ENCODE data around the gene BRD9. TPM values are rescaled to one million over a fixed set of nuclear protein-coding genes. Genes with fewer than 3 reads are reported as not detected.
A peak's percentile ranks its signal among the peaks of the same experiment; 100 is the strongest.

Gene BRD9
- total RNA-seq, 1 experiment from 2014 or later: 55.6 TPM

DNA sequence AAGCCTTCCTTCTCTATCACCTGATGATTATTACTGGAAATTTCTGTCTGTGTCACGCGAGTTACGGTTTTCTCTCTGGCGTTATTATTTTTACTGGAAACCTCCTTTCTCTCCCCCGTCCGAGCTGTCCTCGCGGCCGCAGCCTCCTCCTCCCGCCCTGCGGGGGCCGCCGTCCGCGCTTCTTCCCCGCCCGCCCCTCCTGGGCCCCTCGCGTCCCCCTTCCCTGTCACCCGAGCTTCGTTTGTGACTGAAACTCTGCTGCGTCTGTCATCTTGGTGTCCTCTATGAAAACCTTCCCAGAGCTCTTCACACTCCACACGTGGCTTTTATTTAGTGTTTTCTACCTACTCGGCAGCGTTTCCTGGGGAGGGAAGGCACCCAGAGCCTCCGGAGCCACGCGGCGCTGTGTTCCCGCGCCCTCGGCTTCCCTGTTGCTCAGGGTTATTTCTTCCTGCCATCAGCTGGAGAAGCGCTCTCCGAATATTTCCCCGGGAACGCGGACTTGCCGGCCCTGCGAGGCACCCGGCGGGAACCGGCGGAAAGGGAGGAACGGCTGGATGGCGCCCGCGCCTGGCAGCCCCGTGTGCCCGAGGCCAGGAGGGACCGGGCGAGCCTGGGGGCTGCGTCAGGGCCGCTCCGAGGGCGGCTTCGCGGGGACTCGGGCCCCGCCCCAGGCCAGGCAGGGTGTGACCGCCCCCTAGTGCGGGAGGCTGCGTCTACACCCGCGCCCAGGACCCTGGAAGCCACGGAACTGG lies 34.0 kb upstream of the BRD9 start:
- TF ChIP-seq, protein P1, sequence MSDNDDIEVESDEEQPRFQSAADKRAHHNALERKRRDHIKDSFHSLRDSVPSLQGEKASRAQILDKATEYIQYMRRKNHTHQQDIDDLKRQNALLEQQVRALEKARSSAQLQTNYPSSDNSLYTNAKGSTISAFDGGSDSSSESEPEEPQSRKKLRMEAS (CRISPR knock-in tag; IDR thresholded peaks at IDR 0.05): peak; percentile 56; the same call in 1 of the 2 replicates
- TF ChIP-seq, protein P2, sequence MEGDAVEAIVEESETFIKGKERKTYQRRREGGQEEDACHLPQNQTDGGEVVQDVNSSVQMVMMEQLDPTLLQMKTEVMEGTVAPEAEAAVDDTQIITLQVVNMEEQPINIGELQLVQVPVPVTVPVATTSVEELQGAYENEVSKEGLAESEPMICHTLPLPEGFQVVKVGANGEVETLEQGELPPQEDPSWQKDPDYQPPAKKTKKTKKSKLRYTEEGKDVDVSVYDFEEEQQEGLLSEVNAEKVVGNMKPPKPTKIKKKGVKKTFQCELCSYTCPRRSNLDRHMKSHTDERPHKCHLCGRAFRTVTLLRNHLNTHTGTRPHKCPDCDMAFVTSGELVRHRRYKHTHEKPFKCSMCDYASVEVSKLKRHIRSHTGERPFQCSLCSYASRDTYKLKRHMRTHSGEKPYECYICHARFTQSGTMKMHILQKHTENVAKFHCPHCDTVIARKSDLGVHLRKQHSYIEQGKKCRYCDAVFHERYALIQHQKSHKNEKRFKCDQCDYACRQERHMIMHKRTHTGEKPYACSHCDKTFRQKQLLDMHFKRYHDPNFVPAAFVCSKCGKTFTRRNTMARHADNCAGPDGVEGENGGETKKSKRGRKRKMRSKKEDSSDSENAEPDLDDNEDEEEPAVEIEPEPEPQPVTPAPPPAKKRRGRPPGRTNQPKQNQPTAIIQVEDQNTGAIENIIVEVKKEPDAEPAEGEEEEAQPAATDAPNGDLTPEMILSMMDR (IDR thresholded peaks at IDR 0.05): peak; percentile 32; the same call in 1 of the 2 replicates
- TF ChIP-seq RELA (CRISPR knock-in tag; IDR thresholded peaks at IDR 0.05; ENCODE audit: borderline replicate concordance): 0 out of 2 replicates have a peak, but pooled peaks have one; percentile 28
- peak; percentile 36; the same call in 1 of the 2 replicates for TF ChIP-seq ZNF232 (CRISPR knock-in tag; IDR thresholded peaks at IDR 0.05)
- 0 out of 2 replicates have a peak, but pooled peaks have one; percentile 55 for TF ChIP-seq ZNF138 (CRISPR knock-in tag; conservative IDR thresholded peaks at IDR 0.05)
- TF ChIP-seq, protein P3, sequence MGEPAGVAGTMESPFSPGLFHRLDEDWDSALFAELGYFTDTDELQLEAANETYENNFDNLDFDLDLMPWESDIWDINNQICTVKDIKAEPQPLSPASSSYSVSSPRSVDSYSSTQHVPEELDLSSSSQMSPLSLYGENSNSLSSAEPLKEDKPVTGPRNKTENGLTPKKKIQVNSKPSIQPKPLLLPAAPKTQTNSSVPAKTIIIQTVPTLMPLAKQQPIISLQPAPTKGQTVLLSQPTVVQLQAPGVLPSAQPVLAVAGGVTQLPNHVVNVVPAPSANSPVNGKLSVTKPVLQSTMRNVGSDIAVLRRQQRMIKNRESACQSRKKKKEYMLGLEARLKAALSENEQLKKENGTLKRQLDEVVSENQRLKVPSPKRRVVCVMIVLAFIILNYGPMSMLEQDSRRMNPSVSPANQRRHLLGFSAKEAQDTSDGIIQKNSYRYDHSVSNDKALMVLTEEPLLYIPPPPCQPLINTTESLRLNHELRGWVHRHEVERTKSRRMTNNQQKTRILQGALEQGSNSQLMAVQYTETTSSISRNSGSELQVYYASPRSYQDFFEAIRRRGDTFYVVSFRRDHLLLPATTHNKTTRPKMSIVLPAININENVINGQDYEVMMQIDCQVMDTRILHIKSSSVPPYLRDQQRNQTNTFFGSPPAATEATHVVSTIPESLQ (CRISPR knock-in tag; IDR thresholded peaks at IDR 0.05): no peak
- TF ChIP-seq FOXP1 (CRISPR knock-in tag; IDR thresholded peaks at IDR 0.05; ENCODE audit: borderline replicate concordance): peak; percentile 70; the same call in 1 of the 2 replicates
- TF ChIP-seq SMAD3 (CRISPR knock-in tag; IDR thresholded peaks at IDR 0.05; ENCODE audit: borderline replicate concordance): no peak
- H3K27me3 Mint-ChIP-seq (ENCODE audit: low read depth): peaks cover 26% of the 10 kb centered on the region
- ChIA-PET POLR2A (no interaction called here), CTCF (interaction anchor here (0.7 to 2.0 kb wide), 8 partner anchors 10 to 278 kb away, joined by 3 to 9 read pairs (median 3); no protein-coding TSS in a partner anchor)
- DNase-seq (ENCODE audit: low spot score) (peak; percentile 56), ATAC-seq (peak; percentile 81)
- no peak overlapping the region for H3K27ac Mint-ChIP-seq
- H3K4me1 Mint-ChIP-seq: peaks cover 5% of the 10 kb centered on the region; the same call in 1 of the 2 replicates
- H3K4me3 Mint-ChIP-seq: peak overlapping the region; percentile 59
- no peaks in the 10 kb centered on the region for H3K36me3 Mint-ChIP-seq
- no peaks in the 10 kb centered on the region for H3K9me3 Mint-ChIP-seq

DNA sequence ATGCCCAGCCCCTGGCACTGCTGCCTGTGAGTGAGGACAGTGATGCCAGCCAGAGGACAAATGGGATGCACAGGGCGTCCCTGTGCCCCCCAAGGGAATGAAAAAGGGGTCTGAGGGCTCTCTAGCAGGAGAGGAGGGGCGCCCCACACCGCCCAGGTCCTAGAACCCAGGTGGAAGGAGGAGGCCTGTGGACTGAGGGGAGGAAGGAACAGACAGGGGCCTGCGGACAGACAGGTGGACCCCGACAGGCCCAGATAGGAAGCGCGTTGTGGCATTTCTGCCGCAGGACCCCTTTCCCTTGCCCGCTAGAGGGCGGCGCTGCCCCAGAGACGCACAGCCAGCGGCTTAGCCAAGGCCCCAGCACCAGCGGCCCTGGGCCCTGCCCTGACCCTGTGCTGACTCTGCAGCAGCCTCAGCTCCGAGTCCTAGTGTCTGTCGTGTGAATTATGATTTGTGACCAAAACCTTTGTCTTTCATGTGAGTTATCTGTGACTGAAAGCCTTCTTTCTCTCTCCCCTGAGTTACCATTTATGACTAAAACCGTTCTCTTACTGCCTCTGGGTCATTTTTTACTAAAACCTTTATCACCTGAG lies 30.8 kb upstream of the BRD9 start:
- ChIA-PET POLR2A (no interaction called here), CTCF (interaction anchor here (0.6 to 2.3 kb wide), 29 partner anchors 8 to 722 kb away, joined by 3 to 35 read pairs (median 5); partner anchors contain the start of genes BRD9 and TRIP13)
- peaks cover 12% of the 10 kb centered on the region for H3K36me3 Mint-ChIP-seq
- H3K9me3 Mint-ChIP-seq: no peaks in the 10 kb centered on the region
- no peak for TF ChIP-seq ZNF317 (CRISPR knock-in tag; IDR thresholded peaks at IDR 0.05; ENCODE audit: borderline replicate concordance, low read depth)
- TF ChIP-seq, protein P2 (IDR thresholded peaks at IDR 0.05): peak; percentile 75
- no peak for TF ChIP-seq FOXJ3 (CRISPR knock-in tag; IDR thresholded peaks at IDR 0.05; ENCODE audit: borderline replicate concordance)
- no peak for TF ChIP-seq ZBTB21 (CRISPR knock-in tag; IDR thresholded peaks at IDR 0.05; ENCODE audit: borderline replicate concordance)
- TF ChIP-seq SP1 (CRISPR knock-in tag; conservative IDR thresholded peaks at IDR 0.05): peak; percentile 44; the same call in 1 of the 2 replicates
- no peak for TF ChIP-seq NFE2L1 (CRISPR knock-in tag; IDR thresholded peaks at IDR 0.05)
- no peak overlapping the region for H3K27ac Mint-ChIP-seq
- ATAC-seq (peak; percentile 89), DNase-seq (ENCODE audit: low spot score) (peak; percentile 90)
- peaks cover 5% of the 10 kb centered on the region; the same call in 1 of the 2 replicates for H3K4me1 Mint-ChIP-seq
- peaks cover 26% of the 10 kb centered on the region for H3K27me3 Mint-ChIP-seq (ENCODE audit: low read depth)
- no peak overlapping the region for H3K4me3 Mint-ChIP-seq

All from WTC11 (cell line).